Gastroesophageal sphincter (tissue), 3 donors: ENCODE data around the gene FARSA.

Experiments used
- POLR2A ChIP-seq, 2 donors: fragments of 450-650 bp; IDR thresholded peaks; one replicate each; pipeline ENCODE4 v1.6.1; 2017; ENCODE audit warnings: antibody characterized with exemption in 2 of 2, mild to moderate bottlenecking in 2 of 2, moderate library complexity in 1 of 2
- TF ChIP-seq, protein P1 (sequence below), 4 experiments: fragments of 200-600 bp in 2 of 4; fragments of 450-650 bp in 2 of 4; sonication (generic) in 1 of 4; IDR thresholded peaks; one replicate each; pipeline ENCODE4 v1.5.1; 2017 to 2019; ENCODE audit warnings: antibody characterized with exemption in 4 of 4, mild to moderate bottlenecking in 2 of 4, moderate library complexity in 2 of 4

- TF ChIP-seq, protein P1, sequence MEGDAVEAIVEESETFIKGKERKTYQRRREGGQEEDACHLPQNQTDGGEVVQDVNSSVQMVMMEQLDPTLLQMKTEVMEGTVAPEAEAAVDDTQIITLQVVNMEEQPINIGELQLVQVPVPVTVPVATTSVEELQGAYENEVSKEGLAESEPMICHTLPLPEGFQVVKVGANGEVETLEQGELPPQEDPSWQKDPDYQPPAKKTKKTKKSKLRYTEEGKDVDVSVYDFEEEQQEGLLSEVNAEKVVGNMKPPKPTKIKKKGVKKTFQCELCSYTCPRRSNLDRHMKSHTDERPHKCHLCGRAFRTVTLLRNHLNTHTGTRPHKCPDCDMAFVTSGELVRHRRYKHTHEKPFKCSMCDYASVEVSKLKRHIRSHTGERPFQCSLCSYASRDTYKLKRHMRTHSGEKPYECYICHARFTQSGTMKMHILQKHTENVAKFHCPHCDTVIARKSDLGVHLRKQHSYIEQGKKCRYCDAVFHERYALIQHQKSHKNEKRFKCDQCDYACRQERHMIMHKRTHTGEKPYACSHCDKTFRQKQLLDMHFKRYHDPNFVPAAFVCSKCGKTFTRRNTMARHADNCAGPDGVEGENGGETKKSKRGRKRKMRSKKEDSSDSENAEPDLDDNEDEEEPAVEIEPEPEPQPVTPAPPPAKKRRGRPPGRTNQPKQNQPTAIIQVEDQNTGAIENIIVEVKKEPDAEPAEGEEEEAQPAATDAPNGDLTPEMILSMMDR (IDR thresholded peaks at IDR 0.05), result peak in 3 of 4 experiments; percentile 89 to 97 (median 97)
- no peak for TF ChIP-seq POLR2A (IDR thresholded peaks at IDR 0.05)
These were observed 31.7 kb upstream of the FARSA start for GRCh38 chr19:12965017-12965811.
